ENCODE data around the gene SVOPL.

SVOPL gene

GRCh38 chr7:138606236-138606635 is 94.9 kb downstream of the SVOPL start:
- no peak for DNase-seq (ENCODE audit: low spot score)

DNA sequence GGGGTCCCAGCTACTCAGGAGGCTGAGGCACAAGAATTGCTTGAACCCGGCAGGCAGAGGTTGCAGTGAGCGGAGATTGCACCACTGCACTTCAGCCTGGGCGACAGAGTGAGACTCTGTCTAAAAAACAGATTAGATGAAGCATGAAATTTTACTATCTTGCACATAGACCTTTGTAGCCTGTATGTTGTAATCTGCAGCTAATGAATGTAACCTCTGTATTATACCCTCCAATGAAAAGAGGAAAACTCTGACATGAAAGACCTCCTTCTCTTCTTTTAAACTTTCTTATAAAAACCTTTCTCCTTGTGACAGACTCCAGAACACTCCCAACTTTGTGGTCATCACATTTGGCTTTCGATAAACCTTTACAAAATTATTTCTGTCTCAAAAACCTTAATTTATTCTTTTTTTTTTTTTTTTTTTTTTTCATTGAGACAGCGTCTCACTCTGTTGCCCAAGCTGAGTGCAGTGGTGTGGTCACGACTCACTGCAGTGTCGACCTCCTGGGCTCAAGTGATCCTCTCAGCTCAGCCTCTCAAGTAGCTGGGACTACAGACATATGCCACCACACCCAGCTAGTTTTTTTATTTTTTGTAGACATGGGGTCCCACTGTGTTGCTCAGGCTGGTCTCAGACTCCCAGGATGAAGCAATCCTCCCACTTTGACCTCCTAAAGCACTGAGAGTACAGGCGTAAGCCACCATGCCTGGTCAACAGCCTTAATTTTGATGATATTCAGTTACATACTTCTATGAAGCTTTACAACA is 97.4 kb downstream of the SVOPL start:
- DNase-seq (ENCODE audit: low spot score), result no peak

- no peak for DNase-seq (ENCODE audit: low spot score)
These were observed 98.7 kb downstream of the SVOPL start for GRCh38 chr7:138602451-138602850.

GRCh38 chr7:138595454-138595853 is 105.7 kb downstream of the SVOPL start:
- DNase-seq (ENCODE audit: low spot score), result no peak

DNA sequence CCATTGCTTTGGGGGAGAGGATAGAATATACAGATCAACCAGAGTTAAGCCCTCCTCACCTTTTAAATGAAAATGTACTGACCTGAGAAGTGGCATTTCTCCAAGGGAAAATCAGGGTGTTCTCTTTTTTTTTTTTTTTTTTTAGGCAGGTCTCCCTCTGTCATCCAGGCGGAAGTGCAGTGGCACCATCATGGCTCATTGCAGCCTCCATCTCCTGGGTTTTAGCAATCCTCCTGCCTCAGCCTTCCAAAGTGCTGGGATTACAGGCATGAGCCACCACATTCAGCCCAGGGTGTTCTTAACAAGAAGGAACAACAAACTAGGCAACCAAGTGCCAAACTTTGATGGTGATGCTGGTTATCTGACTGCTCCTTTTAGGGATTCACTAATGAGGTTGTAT is 111.0 kb downstream of the SVOPL start:
- no peak for DNase-seq (ENCODE audit: low spot score)

DNA sequence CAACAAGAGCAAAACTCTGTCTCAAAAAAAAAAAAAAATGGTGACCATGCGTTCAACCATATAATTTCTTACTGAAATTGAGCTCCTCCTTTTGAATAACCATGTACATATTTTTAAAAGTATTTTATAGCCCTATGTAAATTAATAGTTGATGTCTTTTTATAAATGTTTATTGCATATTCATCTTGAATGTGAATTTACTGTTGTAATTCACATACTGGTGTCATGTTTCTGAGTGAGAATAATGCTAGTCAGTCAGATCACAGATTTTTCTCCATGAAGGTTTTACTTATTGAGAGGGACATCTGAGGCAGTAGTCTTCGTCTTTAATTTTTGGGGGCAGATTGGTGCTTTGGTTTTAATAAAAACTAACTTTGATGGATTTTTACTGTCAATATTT is 112.2 kb downstream of the SVOPL start:
- no peak for DNase-seq (ENCODE audit: low spot score)

DNA sequence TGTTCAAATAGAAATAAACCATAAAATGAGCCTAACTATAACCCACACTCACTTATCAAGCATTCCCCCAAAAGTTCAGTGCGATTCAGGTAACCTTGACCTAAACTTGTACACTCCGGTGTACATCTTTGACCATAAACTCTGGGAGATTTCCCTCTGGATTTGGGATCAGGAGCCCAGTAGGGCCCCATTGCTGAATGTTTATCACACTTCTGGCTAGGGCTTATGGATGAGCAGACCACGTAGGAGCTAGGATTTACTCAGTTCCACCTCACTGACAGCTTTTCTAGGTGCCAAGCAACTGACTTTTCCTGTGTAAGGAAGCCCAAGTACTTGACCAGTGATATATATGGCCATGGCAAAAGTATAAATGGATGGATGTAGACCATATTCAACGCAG is 113.7 kb downstream of the SVOPL start:
- no peak for DNase-seq (ENCODE audit: low spot score)

DNA sequence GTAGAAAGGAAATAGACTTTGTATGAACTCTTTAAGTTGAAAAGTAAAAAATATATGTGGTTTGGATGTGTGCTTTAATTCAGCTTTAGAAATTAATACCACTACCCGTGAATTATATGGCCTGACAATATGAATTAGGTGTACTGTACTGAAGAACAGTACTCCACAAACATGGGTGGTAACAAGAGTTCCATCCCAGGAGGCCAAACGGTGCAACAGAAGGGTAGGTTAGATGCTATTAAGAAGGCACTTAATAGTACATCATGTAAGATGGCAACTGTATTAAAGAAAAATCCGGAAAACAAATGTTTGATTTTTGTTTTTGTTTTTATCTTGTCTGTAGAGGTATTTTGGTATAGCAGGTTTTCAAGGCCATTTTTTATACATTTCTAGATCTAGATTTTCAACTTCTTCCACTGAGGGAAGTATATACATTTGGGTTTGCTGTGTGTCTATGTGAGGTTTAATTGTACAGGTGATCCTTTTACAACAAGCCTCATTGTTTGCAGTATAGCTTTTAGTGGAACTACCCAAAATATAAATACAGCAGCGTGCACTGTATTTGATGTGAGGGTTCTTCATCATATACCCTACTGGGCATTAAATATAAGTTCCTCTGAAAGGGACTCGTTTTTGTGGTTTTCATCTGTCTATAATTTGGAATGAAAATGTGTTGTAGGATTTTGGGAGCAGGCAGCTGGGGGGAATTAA is 115.7 kb downstream of the SVOPL start:
- DNase-seq (ENCODE audit: low spot score), result no peak

- no peak for DNase-seq (ENCODE audit: low spot score)
These were observed 116.5 kb downstream of the SVOPL start for GRCh38 chr7:138584696-138585095.

- no peak for DNase-seq (ENCODE audit: low spot score)
These were observed 116.9 kb downstream of the SVOPL start for GRCh38 chr7:138584283-138584682.

- DNase-seq (ENCODE audit: low spot score), result no peak
These were observed 120.1 kb downstream of the SVOPL start for GRCh38 chr7:138581065-138581464.

DNA sequence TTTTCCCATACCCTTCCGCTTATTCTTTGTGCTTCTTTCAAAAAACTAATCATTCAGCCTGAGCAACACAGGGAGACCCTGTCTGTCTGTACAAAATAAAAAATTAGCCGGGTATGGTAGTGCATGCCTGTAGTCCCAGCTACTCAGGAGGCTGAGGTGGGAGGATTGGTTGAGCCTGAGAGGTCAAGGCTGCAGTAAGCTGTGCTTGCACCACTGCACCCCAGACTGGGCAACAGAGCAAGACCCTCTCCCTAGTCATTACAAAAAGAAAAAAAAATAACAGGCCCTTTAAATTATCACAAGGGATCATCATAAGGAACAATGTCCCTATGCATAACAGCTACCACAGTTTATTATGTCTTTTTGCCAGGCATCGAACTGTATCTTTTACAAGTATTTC is 121.5 kb downstream of the SVOPL start:
- DNase-seq (ENCODE audit: low spot score), result no peak

GRCh38 chr7:138579136-138579535 is 122.0 kb downstream of the SVOPL start:
- no peak for DNase-seq (ENCODE audit: low spot score)

- no peak for DNase-seq (ENCODE audit: low spot score)
These were observed 125.2 kb downstream of the SVOPL start for GRCh38 chr7:138575897-138576428.

- DNase-seq (ENCODE audit: low spot score), result no peak
These were observed 127.4 kb downstream of the SVOPL start for GRCh38 chr7:138573741-138574140.

DNA sequence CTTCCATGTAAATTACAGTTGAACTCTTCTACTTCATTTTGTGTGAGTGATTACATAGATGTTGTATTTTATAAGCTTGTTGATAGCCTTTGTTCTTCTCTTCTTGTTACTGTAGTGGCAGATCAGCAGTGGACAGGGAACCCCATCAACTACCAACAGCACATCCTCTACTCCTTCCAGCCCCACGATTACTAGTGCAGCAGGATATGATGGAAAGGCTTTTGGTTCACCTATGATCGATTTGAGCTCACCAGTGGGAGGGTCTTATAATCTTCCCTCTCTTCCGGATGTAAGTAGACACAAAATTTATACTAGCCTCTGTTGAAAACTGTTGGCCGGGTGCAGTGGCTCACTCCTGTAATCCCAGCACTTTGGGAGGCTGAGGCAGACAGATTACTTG is 130.4 kb downstream of the SVOPL start:
- no peak for DNase-seq (ENCODE audit: low spot score)

DNA sequence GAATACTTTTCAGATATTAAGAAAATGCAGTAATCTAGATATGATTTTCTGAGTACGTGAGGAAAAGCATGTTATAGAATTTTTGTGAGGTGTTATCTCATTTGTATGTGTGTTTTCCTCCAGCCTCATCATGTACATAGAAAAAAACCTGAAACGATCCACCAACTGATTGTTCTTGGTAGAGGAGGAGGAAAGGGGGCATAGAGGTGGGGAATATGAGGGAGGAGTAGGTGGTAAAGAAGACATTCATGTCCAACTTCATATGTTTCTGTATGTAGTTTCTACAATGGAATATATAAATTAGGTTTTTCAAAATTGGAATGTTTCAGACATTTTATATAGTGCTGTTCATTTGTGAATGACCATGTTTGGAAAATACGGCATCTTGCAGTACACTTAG is 131.7 kb downstream of the SVOPL start:
- DNase-seq (ENCODE audit: low spot score), result no peak

- no peak for DNase-seq (ENCODE audit: low spot score)
These were observed 132.5 kb downstream of the SVOPL start for GRCh38 chr7:138568655-138569054.

- no peak for DNase-seq (ENCODE audit: low spot score)
These were observed 135.6 kb downstream of the SVOPL start for GRCh38 chr7:138565451-138566114.

GRCh38 chr7:138565071-138565450 is 136.1 kb downstream of the SVOPL start:
- no peak for DNase-seq (ENCODE audit: low spot score)

- DNase-seq (ENCODE audit: low spot score), result no peak
These were observed 136.8 kb downstream of the SVOPL start for GRCh38 chr7:138564365-138564764.

DNA sequence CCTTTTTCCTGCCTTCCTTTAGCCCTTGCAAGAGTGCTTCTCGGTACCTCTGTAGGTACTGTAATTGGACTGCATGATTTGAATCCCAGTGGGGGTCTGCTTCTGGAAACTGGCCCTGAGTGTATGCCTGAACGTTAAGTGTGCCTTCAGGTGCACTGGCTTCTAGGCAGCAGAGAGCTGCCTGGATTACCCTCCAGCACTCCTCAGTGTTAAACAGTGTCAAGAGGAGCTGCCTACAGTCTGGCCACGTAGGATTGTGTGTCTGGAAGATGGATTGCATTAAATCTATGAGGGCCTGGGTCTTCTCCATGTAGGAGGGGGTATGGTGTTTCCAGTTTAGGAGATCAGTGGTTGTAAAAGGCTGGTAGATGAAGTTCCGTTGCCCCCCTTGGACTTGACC is 137.4 kb downstream of the SVOPL start:
- DNase-seq (ENCODE audit: low spot score), result no peak

DNA sequence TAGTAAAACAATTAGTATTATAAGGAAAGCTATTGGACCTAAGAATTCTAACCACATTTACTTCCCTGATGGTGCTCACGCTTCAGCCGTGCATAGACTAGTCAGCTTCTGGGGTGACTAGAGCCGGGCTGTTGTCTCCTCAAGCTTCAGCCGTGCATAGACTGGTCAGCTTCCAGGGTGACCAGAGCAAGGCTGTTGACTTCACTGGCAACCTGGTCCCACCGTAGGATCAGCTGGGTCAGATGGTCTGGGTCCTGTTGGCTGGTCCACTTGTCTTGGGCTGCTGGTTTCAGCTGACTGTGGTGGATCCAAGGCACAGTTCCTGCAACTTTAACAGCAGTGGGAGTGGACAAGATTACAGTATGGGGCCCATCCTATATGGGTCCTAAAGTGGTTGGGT is 141.7 kb downstream of the SVOPL start:
- no peak for DNase-seq (ENCODE audit: low spot score)
